ENCODE measurements around the gene FBXL3.
"Not testable (repeated sequence)": the region's sequence is repeated elsewhere in the genome, so short reads cannot be mapped to it uniquely, and the experiment has no call there.

The FBXL3 gene

DNA sequence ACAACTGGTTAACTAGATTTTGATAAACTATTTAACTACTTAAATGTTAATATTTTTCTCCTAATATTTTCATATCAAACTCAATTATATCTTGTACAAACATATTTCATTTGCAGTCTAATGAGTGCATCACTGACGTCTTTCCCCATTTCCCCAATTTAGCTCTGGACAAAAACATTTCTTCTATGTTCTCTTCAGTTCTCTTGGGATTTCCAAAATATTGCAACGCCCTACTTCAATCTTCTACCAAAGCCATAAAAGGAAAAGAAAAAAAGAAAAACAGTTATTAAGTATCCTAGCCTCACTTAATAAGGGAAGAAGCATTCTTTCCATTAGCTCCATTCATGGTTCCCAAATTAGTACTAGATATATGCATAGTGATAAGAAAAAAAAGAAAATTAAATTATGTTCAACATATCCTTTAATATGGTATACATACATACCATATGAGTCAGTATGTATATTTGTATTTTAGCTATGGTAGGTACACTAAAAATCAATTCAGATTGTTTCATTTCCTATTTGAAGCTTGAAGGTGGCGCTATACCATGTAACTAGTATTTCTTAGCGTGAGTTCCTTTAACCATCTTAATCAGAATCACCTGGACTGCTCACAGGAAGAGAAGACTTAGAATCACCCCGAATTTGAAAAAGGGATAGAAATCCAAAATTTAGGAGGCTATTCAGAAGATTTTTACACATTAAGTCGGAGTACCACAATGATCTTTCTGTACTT, 9.9 kb downstream of the FBXL3 start:
- DNase-seq (ENCODE audit: low read depth), result no peak
- TF ChIP-seq, protein P1, sequence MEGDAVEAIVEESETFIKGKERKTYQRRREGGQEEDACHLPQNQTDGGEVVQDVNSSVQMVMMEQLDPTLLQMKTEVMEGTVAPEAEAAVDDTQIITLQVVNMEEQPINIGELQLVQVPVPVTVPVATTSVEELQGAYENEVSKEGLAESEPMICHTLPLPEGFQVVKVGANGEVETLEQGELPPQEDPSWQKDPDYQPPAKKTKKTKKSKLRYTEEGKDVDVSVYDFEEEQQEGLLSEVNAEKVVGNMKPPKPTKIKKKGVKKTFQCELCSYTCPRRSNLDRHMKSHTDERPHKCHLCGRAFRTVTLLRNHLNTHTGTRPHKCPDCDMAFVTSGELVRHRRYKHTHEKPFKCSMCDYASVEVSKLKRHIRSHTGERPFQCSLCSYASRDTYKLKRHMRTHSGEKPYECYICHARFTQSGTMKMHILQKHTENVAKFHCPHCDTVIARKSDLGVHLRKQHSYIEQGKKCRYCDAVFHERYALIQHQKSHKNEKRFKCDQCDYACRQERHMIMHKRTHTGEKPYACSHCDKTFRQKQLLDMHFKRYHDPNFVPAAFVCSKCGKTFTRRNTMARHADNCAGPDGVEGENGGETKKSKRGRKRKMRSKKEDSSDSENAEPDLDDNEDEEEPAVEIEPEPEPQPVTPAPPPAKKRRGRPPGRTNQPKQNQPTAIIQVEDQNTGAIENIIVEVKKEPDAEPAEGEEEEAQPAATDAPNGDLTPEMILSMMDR (conservative IDR thresholded peaks at IDR 0.05; ENCODE audit: control insufficient read depth, insufficient read depth, low read depth, low read length), result no peak
- no peak overlapping the region for H3K4me3 ChIP-seq (ENCODE audit: control insufficient read depth, low read depth, low read length)

- TF ChIP-seq, protein P1 (conservative IDR thresholded peaks at IDR 0.05; ENCODE audit: control insufficient read depth, insufficient read depth, low read depth, low read length), result no peak
- H3K4me3 ChIP-seq (ENCODE audit: control insufficient read depth, low read depth, low read length), result no peak overlapping the region
- DNase-seq (ENCODE audit: low read depth), result no peak
These were observed 10.6 kb downstream of the FBXL3 start for GRCh38 chr13:77016251-77016812.

DNA sequence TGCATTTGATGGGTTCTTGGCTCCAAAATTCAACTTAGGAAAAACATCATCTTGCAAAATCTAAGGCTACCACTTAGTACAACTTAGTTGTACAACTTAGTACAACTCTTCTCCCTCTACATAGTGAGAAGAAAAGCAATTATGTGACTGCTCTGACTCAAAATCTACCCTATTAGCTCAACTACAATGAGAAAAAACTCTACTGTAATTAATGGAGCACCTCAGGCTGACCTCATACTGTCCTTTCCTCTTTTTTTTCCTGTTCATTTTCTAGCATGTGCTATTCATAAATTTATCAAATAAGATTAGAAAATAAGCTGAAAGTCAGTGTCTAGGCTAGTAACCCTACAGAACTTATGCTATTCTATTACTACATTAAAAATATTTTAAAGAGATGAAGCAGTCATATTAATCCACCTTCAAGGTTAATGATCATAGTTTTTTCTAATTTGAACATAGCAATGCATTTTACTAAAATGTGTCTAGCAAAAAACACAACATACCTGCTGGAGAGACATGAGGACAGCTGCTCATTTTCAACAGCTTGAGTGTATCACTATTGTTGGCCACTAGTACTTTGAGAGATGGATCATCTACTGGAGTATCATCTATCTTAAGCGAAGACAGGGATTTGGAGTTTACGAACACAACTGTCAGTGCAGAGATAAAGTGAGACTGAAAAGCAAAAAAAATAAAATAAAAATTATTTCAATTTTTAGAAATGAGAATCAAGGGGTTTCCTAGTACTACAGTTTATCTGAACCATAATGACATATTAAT, 11.9 kb downstream of the FBXL3 start:
- TF ChIP-seq, protein P1 (conservative IDR thresholded peaks at IDR 0.05; ENCODE audit: control insufficient read depth, insufficient read depth, low read depth, low read length), result no peak
- H3K4me3 ChIP-seq (ENCODE audit: control insufficient read depth, low read depth, low read length), result no peak overlapping the region
- no peak for DNase-seq (ENCODE audit: low read depth)

DNA sequence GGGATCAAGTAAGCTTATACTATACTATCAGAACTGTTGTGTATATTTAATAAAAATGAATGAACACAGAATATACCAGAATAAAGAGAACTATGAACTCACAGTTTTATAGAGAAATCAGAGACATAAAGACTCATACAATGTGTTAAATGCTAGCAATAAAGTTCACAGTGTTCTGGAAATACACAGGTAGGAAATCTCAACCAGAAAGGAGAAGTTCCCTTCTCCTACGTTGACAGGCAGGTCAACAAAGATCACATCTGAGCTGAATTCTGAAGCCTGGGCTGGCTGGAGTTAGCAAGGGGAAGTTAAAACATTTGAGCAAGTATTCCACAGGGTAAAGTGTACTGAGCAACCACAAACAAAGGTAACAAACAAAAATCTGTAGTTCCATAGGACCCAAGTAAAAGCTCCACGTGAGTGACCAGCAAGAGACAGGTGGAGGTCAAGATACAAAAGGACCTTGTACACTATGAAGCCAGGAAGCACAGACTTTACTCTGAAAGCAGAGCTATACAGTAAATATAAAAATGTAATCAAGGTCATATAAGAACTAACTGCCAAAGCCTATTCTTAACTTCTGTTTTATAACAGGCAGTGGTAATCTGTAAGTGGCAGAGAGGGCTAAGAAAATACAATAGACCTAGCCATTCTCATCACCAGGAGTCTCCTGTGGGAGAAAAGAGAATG, 13.0 kb downstream of the FBXL3 start:
- TF ChIP-seq, protein P1 (conservative IDR thresholded peaks at IDR 0.05; ENCODE audit: control insufficient read depth, insufficient read depth, low read depth, low read length), result no peak
- H3K4me3 ChIP-seq (ENCODE audit: control insufficient read depth, low read depth, low read length), result no peak overlapping the region
- no peak for DNase-seq (ENCODE audit: low read depth)

- H3K4me3 ChIP-seq (ENCODE audit: control insufficient read depth, low read depth, low read length); DNase-seq (ENCODE audit: low read depth): not testable (repeated sequence)
These were observed 17.2 kb downstream of the FBXL3 start for GRCh38 chr13:77009719-77010118.

DNA sequence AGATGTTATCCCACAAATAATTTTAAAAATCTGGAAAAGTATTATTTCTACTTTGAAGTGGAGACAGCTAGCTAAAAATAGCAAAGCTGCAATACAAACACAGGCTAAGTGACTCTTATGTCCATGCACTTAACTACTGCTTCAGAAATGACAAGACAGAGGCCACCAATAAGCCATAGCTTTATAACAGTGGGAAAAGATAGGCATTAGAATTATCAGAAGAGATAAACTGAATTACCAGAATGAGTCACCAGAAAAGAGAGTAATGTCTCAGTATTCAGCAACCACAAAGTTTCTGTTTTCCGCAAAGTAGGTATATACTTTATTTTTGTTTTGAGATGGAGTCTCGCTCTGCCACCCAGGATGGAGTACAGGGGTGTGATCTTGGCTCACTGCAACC, 17.9 kb downstream of the FBXL3 start:
- TF ChIP-seq, protein P1 (conservative IDR thresholded peaks at IDR 0.05; ENCODE audit: control insufficient read depth, insufficient read depth, low read depth, low read length), result no peak
- no peak for DNase-seq (ENCODE audit: low read depth)
- no peak overlapping the region for H3K4me3 ChIP-seq (ENCODE audit: control insufficient read depth, low read depth, low read length)

DNA sequence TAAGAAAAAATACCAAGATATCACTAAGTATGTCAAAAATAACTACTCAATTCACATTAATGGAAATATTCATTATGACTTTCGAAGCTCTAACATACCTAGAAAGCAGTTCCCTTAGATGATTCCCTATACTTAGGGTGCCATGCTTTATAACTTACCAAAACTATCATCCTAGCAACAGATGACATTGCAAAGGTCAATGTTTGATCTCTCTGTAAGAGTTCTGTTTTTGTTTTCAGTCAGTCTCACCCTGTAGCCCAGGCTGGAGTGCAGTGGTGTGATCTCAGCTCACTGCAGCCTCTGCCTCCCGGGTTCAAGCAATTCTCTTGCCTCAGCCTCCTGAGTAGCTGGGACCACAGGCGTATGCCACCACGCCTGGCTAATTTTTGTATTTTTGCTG, 18.6 kb downstream of the FBXL3 start:
- DNase-seq (ENCODE audit: low read depth); H3K4me3 ChIP-seq (ENCODE audit: control insufficient read depth, low read depth, low read length): not testable (repeated sequence)

All from fibroblast of mammary gland (primary cell).